HG02884 (cell line): ENCODE measurements around the gene COL4A1.

Source experiments
- ATAC-seq: cut with Tn5 transposase; IDR thresholded peaks from one replicate; pipeline ENCODE4 v1.9.1; 2021; ENCODE audit warnings: mild to moderate bottlenecking, moderate library complexity; ENCODE audit not compliant: unreplicated experiment

The COL4A1 gene

GRCh38 chr13:110309661-110310524 lies 2.9 kb upstream of the COL4A1 start:
- no peak for ATAC-seq

GRCh38 chr13:110308656-110309359 lies 1.9 kb upstream of the COL4A1 start:
- no peak for ATAC-seq

GRCh38 chr13:110307767-110308655 lies 1.1 kb upstream of the COL4A1 start:
- ATAC-seq = no peak

- ATAC-seq = no peak
Measured at GRCh38 chr13:110306340-110306959, 507 bp downstream of the COL4A1 start.

GRCh38 chr13:110305949-110306339 lies 1.0 kb downstream of the COL4A1 start:
- no peak for ATAC-seq

- no peak for ATAC-seq
Measured at GRCh38 chr13:110305544-110305943, 1.4 kb downstream of the COL4A1 start.

- no peak for ATAC-seq
Measured at GRCh38 chr13:110305001-110305400, 2.0 kb downstream of the COL4A1 start.

- no peak for ATAC-seq
Measured at GRCh38 chr13:110304256-110304655, 2.7 kb downstream of the COL4A1 start.

- ATAC-seq = no peak
Measured at GRCh38 chr13:110303644-110304043, 3.3 kb downstream of the COL4A1 start.

GRCh38 chr13:110302997-110303396 lies 4.0 kb downstream of the COL4A1 start:
- ATAC-seq = no peak

GRCh38 chr13:110301606-110302553 lies 5.1 kb downstream of the COL4A1 start:
- no peak for ATAC-seq

- no peak for ATAC-seq
Measured at GRCh38 chr13:110301083-110301482, 5.9 kb downstream of the COL4A1 start.

- no peak for ATAC-seq
Measured at GRCh38 chr13:110300090-110300815, 6.7 kb downstream of the COL4A1 start.

GRCh38 chr13:110299283-110299840 lies 7.6 kb downstream of the COL4A1 start:
- ATAC-seq = no peak

GRCh38 chr13:110298505-110299282 lies 8.3 kb downstream of the COL4A1 start:
- no peak for ATAC-seq

GRCh38 chr13:110297766-110298504 lies 9.0 kb downstream of the COL4A1 start:
- no peak for ATAC-seq

- no peak for ATAC-seq
Measured at GRCh38 chr13:110297011-110297410, 9.9 kb downstream of the COL4A1 start.
